ENCODE data around the gene PWWP2B.

The PWWP2B gene

GRCh38 chr10:132449051-132449810 is 52.2 kb downstream of the PWWP2B start:
- no peak for TF ChIP-seq CTCF (IDR thresholded peaks at IDR 0.05; ENCODE audit: poor library complexity, severe bottlenecking)
- DNase-seq (ENCODE audit: low spot score), result no peak
- no peak for ATAC-seq (ENCODE audit: low read depth)
- Histone ChIP-seq H3K4me1 (ENCODE audit: insufficient read depth, poor library complexity, severe bottlenecking) (peaks cover 25% of the 10 kb centered on the region), H3K4me3 (ENCODE audit: severe bottlenecking) (no peak overlapping the region), H3K36me3 (ENCODE audit: low read depth) (no peaks in the 10 kb centered on the region), H3K9me3 (ENCODE audit: severe bottlenecking) (no peaks in the 10 kb centered on the region), H3K27ac (ENCODE audit: poor library complexity, severe bottlenecking) (peak overlapping the region; percentile 66), H3K27me3 (ENCODE audit: insufficient read depth, poor library complexity, severe bottlenecking) (no peaks in the 10 kb centered on the region)

DNA sequence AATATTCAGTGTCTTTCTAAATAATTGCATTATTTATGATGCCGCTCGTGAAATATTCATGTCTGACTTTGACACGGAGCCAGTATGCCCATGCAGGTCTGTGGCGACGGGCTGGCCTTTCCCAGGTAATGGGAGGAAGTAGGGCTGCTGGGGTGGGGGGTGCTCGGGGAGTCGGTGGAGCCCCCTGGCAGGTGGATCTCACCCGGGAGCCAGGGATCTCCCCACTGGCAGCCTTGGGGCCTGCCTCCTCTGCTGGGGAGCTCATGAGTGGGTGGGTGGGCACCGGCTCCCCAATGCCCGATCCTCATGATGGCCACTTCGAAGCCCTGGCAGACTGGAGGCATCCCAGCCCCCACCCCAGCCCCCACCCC is 52.8 kb downstream of the PWWP2B start:
- ATAC-seq (ENCODE audit: low read depth) (no peak), DNase-seq (ENCODE audit: low spot score) (no peak)
- Histone ChIP-seq H3K4me1 (ENCODE audit: insufficient read depth, poor library complexity, severe bottlenecking) (peaks cover 25% of the 10 kb centered on the region), H3K9me3 (ENCODE audit: severe bottlenecking) (no peaks in the 10 kb centered on the region), H3K4me3 (ENCODE audit: severe bottlenecking) (no peak overlapping the region), H3K27ac (ENCODE audit: poor library complexity, severe bottlenecking) (peak overlapping the region; percentile 66), H3K36me3 (ENCODE audit: low read depth) (no peaks in the 10 kb centered on the region), H3K27me3 (ENCODE audit: insufficient read depth, poor library complexity, severe bottlenecking) (no peaks in the 10 kb centered on the region)
- no peak for TF ChIP-seq CTCF (IDR thresholded peaks at IDR 0.05; ENCODE audit: poor library complexity, severe bottlenecking)

- Histone ChIP-seq H3K9me3 (ENCODE audit: severe bottlenecking) (no peaks in the 10 kb centered on the region), H3K4me3 (ENCODE audit: severe bottlenecking) (no peak overlapping the region), H3K27ac (ENCODE audit: poor library complexity, severe bottlenecking) (no peak overlapping the region), H3K27me3 (ENCODE audit: insufficient read depth, poor library complexity, severe bottlenecking) (no peaks in the 10 kb centered on the region), H3K36me3 (ENCODE audit: low read depth) (no peaks in the 10 kb centered on the region), H3K4me1 (ENCODE audit: insufficient read depth, poor library complexity, severe bottlenecking) (peaks cover 25% of the 10 kb centered on the region)
- no peak for DNase-seq (ENCODE audit: low spot score)
- TF ChIP-seq CTCF (IDR thresholded peaks at IDR 0.05; ENCODE audit: poor library complexity, severe bottlenecking), result no peak
- no peak for ATAC-seq (ENCODE audit: low read depth)
These were observed 53.4 kb downstream of the PWWP2B start for GRCh38 chr10:132450466-132450824.

- no peaks in the 10 kb centered on the region for H3K27me3 ChIP-seq (ENCODE audit: insufficient read depth, poor library complexity, severe bottlenecking)
- no peak for TF ChIP-seq CTCF (IDR thresholded peaks at IDR 0.05; ENCODE audit: poor library complexity, severe bottlenecking)
- no peaks in the 10 kb centered on the region for H3K9me3 ChIP-seq (ENCODE audit: severe bottlenecking)
- peaks cover 25% of the 10 kb centered on the region for H3K4me1 ChIP-seq (ENCODE audit: insufficient read depth, poor library complexity, severe bottlenecking)
- H3K36me3 ChIP-seq (ENCODE audit: low read depth), result no peaks in the 10 kb centered on the region
- no peak for DNase-seq (ENCODE audit: low spot score)
- no peak for ATAC-seq (ENCODE audit: low read depth)
- H3K4me3 ChIP-seq (ENCODE audit: severe bottlenecking), result no peak overlapping the region
- H3K27ac ChIP-seq (ENCODE audit: poor library complexity, severe bottlenecking), result no peak overlapping the region
These were observed 54.0 kb downstream of the PWWP2B start for GRCh38 chr10:132450825-132451505.

All from RWPE2 (cell line).